ENCODE results near the gene BRCA2. TPM values are rescaled to one million over a fixed set of nuclear protein-coding genes. Genes with fewer than 3 reads are reported as not detected.

Gene BRCA2
- total RNA-seq, 2 experiments from 2014 or later: 1.9 to 2.4 TPM

- Histone ChIP-seq H3K27me3 (ENCODE audit: control insufficient read depth in 1 of 2, insufficient read depth in 2 of 2, low read length in 2 of 2) (no peaks in the 10 kb centered on the region), H3K27ac (ENCODE audit: low read depth in 1 of 2, low read length in 2 of 2) (no peak overlapping the region), H3K36me3 (ENCODE audit: insufficient read depth, low read length) (no peaks in the 10 kb centered on the region), H3K4me1 (ENCODE audit: insufficient read depth, low read length) (no peaks in the 10 kb centered on the region), H3K9me3 (ENCODE audit: control insufficient read depth in 1 of 2, insufficient read depth in 1 of 2, low read length in 2 of 2) (no peaks in the 10 kb centered on the region), H3K4me3 (ENCODE audit: low read length) (no peak overlapping the region)
- Mint-ChIP-seq H3K4me1 (ENCODE audit: low read depth) (no peaks in the 10 kb centered on the region), H3K9me3 (no peaks in the 10 kb centered on the region), H3K4me3 (no peak overlapping the region), H3K27ac (no peak overlapping the region), H3K27me3 (no peaks in the 10 kb centered on the region), H3K36me3 (ENCODE audit: low read depth) (no peaks in the 10 kb centered on the region)
- ATAC-seq (ENCODE audit: poor library complexity) (no peak), DNase-seq (no peak)
- POLR2A ChIA-PET: interaction anchor here (3.0 kb wide), 1 partner anchor 9 kb away, joined by 9 read pairs; the partner anchor contains the start of genes BRCA2 and ZAR1L
- TF ChIP-seq CTCF (IDR thresholded peaks at IDR 0.05): no peak
- intact Hi-C loops (cut with DNase I, micrococcal nuclease): no loop called here
- CTCF ChIA-PET: no interaction called here
Measured at GRCh38 chr13:32323912-32324311, 8.6 kb downstream of the BRCA2 start.

GRCh38 chr13:32330441-32330840, 15.1 kb downstream of the BRCA2 start:
- ChIA-PET POLR2A (no interaction called here), CTCF (no interaction called here)
- Histone ChIP-seq H3K36me3 (ENCODE audit: insufficient read depth, low read length) (no peaks in the 10 kb centered on the region), H3K4me3 (ENCODE audit: low read length) (no peak overlapping the region), H3K27me3 (ENCODE audit: control insufficient read depth in 1 of 2, insufficient read depth in 2 of 2, low read length in 2 of 2) (no peaks in the 10 kb centered on the region), H3K4me1 (ENCODE audit: insufficient read depth, low read length) (no peaks in the 10 kb centered on the region), H3K9me3 (ENCODE audit: control insufficient read depth in 1 of 2, insufficient read depth in 1 of 2, low read length in 2 of 2) (no peaks in the 10 kb centered on the region), H3K27ac (ENCODE audit: low read depth in 1 of 2, low read length in 2 of 2) (no peak overlapping the region)
- Mint-ChIP-seq H3K9me3 (no peaks in the 10 kb centered on the region), H3K27ac (no peak overlapping the region), H3K36me3 (ENCODE audit: low read depth) (peaks cover 6% of the 10 kb centered on the region), H3K4me3 (no peak overlapping the region), H3K4me1 (ENCODE audit: low read depth) (no peaks in the 10 kb centered on the region), H3K27me3 (no peaks in the 10 kb centered on the region)
- intact Hi-C loops (cut with DNase I, micrococcal nuclease): no loop called here
- DNase-seq (no peak), ATAC-seq (ENCODE audit: poor library complexity) (no peak)
- no peak for TF ChIP-seq CTCF (IDR thresholded peaks at IDR 0.05)

- Mint-ChIP-seq H3K27ac (no peak overlapping the region), H3K36me3 (ENCODE audit: low read depth) (peaks cover 19% of the 10 kb centered on the region)
Measured at GRCh38 chr13:32334671-32335070, 19.4 kb downstream of the BRCA2 start.

More at GRCh38 chr13:32334671-32335070, 19.4 kb downstream of the BRCA2 start:
- Histone ChIP-seq H3K27ac (ENCODE audit: low read depth in 1 of 2, low read length in 2 of 2) (no peak overlapping the region), H3K36me3 (ENCODE audit: insufficient read depth, low read length) (no peaks in the 10 kb centered on the region), H3K27me3 (ENCODE audit: control insufficient read depth in 1 of 2, insufficient read depth in 2 of 2, low read length in 2 of 2) (no peaks in the 10 kb centered on the region), H3K9me3 (ENCODE audit: control insufficient read depth in 1 of 2, insufficient read depth in 1 of 2, low read length in 2 of 2) (no peaks in the 10 kb centered on the region), H3K4me3 (ENCODE audit: low read length) (no peak overlapping the region), H3K4me1 (ENCODE audit: insufficient read depth, low read length) (no peaks in the 10 kb centered on the region)
- intact Hi-C loops (cut with DNase I, micrococcal nuclease): no loop called here
- POLR2A ChIA-PET: interaction anchor here (0.8 to 1.5 kb wide), 2 partner anchors 20 to 39 kb away, joined by 3 to 4 read pairs; partner anchors contain the start of genes BRCA2 and ZAR1L
- ATAC-seq (ENCODE audit: poor library complexity): no peak
- no peak for DNase-seq
- H3K27me3 Mint-ChIP-seq: no peaks in the 10 kb centered on the region
- no peaks in the 10 kb centered on the region for H3K4me1 Mint-ChIP-seq (ENCODE audit: low read depth)
- CTCF ChIA-PET: no interaction called here
- H3K9me3 Mint-ChIP-seq: no peaks in the 10 kb centered on the region
- no peak overlapping the region for H3K4me3 Mint-ChIP-seq
- no peak for TF ChIP-seq CTCF (IDR thresholded peaks at IDR 0.05)
